ENCODE results near the gene SLFNL1.
A peak's percentile ranks its signal among the peaks of the same experiment; 100 is the strongest.

The SLFNL1 gene

GRCh38 chr1:40985161-40985560 lies 36.4 kb downstream of the SLFNL1 start:
- no peak for DNase-seq

- DNase-seq = no peak
Observed at GRCh38 chr1:40984531-40984930, 37.0 kb downstream of the SLFNL1 start.

GRCh38 chr1:40984066-40984465 lies 37.5 kb downstream of the SLFNL1 start:
- no peak for DNase-seq

GRCh38 chr1:40983286-40983685 lies 38.2 kb downstream of the SLFNL1 start:
- no peak for DNase-seq

GRCh38 chr1:40982721-40983120 lies 38.8 kb downstream of the SLFNL1 start:
- no peak for DNase-seq

- no peak for DNase-seq
Observed at GRCh38 chr1:40981691-40982448, 39.7 kb downstream of the SLFNL1 start.

- DNase-seq = peak; percentile 58
Observed at GRCh38 chr1:40980453-40981121, 40.9 kb downstream of the SLFNL1 start.

- DNase-seq = no peak
Observed at GRCh38 chr1:40980068-40980452, 41.5 kb downstream of the SLFNL1 start.

- DNase-seq = peak; percentile 96
Observed at GRCh38 chr1:40979241-40980067, 42.1 kb downstream of the SLFNL1 start, which contains the start of gene CTPS1. CTPS1 (plus strand) TSS chr1:40979696; CDS start chr1:40983291, 3,595 bp downstream.

GRCh38 chr1:40978886-40979240 lies 42.7 kb downstream of the SLFNL1 start:
- no peak for DNase-seq

GRCh38 chr1:40977716-40978115 lies 43.8 kb downstream of the SLFNL1 start:
- no peak for DNase-seq

- no peak for DNase-seq
Observed at GRCh38 chr1:40976952-40977690, 44.4 kb downstream of the SLFNL1 start.

GRCh38 chr1:40974945-40975344 lies 46.6 kb downstream of the SLFNL1 start:
- no peak for DNase-seq

GRCh38 chr1:40973912-40974311 lies 47.6 kb downstream of the SLFNL1 start:
- DNase-seq = no peak

GRCh38 chr1:40971966-40972365 lies 49.6 kb downstream of the SLFNL1 start:
- DNase-seq = no peak

- DNase-seq = no peak
Observed at GRCh38 chr1:40969445-40969844, 52.1 kb downstream of the SLFNL1 start.

- no peak for DNase-seq
Observed at GRCh38 chr1:40966417-40966816, 55.1 kb downstream of the SLFNL1 start.

Measured in activated naive CD4-positive, alpha-beta T cell treated with Interleukin-2 at 50 U/mL for 16 hours (primary cell).